Endothelial cell of coronary artery (primary cell): ENCODE measurements around the gene CPSF4L. TPM values are rescaled to one million over a fixed set of nuclear protein-coding genes. Genes with fewer than 3 reads are reported as not detected.

Source experiments
- total RNA-seq: library from RNA; depleted of rRNA; stranded (reverse); fragments of >200 nt; gene quantifications from 2 replicates; pipeline ENCODE4 v1.2.3, GENCODE V29; 2014

Gene CPSF4L
- total RNA-seq: not detected in 2 replicates

GRCh38 chr17:73261617-73261951, at the start of gene CPSF4L:
Gene CPSF4L (minus strand): TSS chr17:73261880. CDS start chr17:73261818, 62 bp downstream.

Other genes starting within 250 kb of the CPSF4L start
- gene SLC39A11, start 169.2 kb downstream of the CPSF4L start, total RNA-seq: 6.8 and 15.3 TPM in 2 replicates
- not detected in 2 replicates for gene SSTR2, start 96.9 kb downstream of the CPSF4L start, total RNA-seq
- gene COG1, start 68.8 kb downstream of the CPSF4L start, total RNA-seq: 13.8 and 19.0 TPM in 2 replicates
- 16.6 and 28.2 TPM in 2 replicates for gene CDC42EP4, start 50.1 kb upstream of the CPSF4L start, total RNA-seq